ENCODE measurements around the gene CAMK1. TPM values are rescaled to one million over a fixed set of nuclear protein-coding genes. Genes with fewer than 3 reads are reported as not detected.

The CAMK1 gene
- total and polyA plus RNA-seq, 4 donors, result 13.8 to 20.1 (median 16.7) TPM

GRCh38 chr3:9810433-9810770, 40.7 kb upstream of the CAMK1 start:
- no peaks in the 10 kb centered on the region for H3K9me3 ChIP-seq (ENCODE audit: control insufficient read depth in 4 of 4, low read length in 3 of 4)
- peaks cover 0 to 13% (median 7%) of the 10 kb centered on the region in 4 donors for H3K4me1 ChIP-seq (ENCODE audit: control insufficient read depth in 4 of 4, insufficient read depth in 4 of 4, low read length in 3 of 4)
- peak overlapping the region in 1 of 2 donors; percentile 53 for H3K9ac ChIP-seq (ENCODE audit: low read depth in 1 of 2, low read length in 2 of 2)
- peaks cover 8 to 17% (median 14%) of the 10 kb centered on the region in 4 donors for H3K36me3 ChIP-seq (ENCODE audit: control insufficient read depth in 4 of 4, insufficient read depth in 3 of 4, low read depth in 1 of 4, low read length in 3 of 4)
- H3K27ac ChIP-seq (ENCODE audit: low read depth in 1 of 2, low read length in 2 of 2), result peak overlapping the region; percentile 80 to 82
- TF ChIP-seq CTCF (IDR thresholded peaks at IDR 0.05; ENCODE audit: low read depth, low read length, missing input control) (no peak), FOXA2 (IDR thresholded peaks at IDR 0.05) (no peak), SP1 (IDR thresholded peaks at IDR 0.05) (no peak), NR2F2 (IDR thresholded peaks at IDR 0.05) (no peak)
- H3K27me3 ChIP-seq (ENCODE audit: control insufficient read depth in 4 of 4, insufficient read depth in 4 of 4, low read length in 3 of 4), result no peaks in the 10 kb centered on the region
- no peak for DNase-seq (ENCODE audit: low spot score)
- WGBS, result 29% methylated on average over 18 of the region's 18 CpGs
- H3K4me3 ChIP-seq (ENCODE audit: low read depth in 1 of 3, low read length in 3 of 3), result peak overlapping the region in 2 of 3 donors; percentile 72 to 74

GRCh38 chr3:9809615-9810432, 40.1 kb upstream of the CAMK1 start, which contains the start of gene TTLL3:
Gene TTLL3 (plus strand): TSS chr3:9810262. CDS start chr3:9810662, 400 bp downstream.
- peak within 1 kb of the TSS; percentile 49 to 74 (median 72) for H3K4me3 ChIP-seq (ENCODE audit: low read depth in 1 of 3, low read length in 3 of 3)
- H3K27ac ChIP-seq (ENCODE audit: low read depth in 1 of 2, low read length in 2 of 2), result peak within 1 kb of the TSS; percentile 80 to 82
- no peaks in the 10 kb centered on the region for H3K9me3 ChIP-seq (ENCODE audit: control insufficient read depth in 4 of 4, low read length in 3 of 4)
- no peak for TF ChIP-seq TAF1 (conservative IDR thresholded peaks at IDR 0.05)
- no peaks in the 10 kb centered on the region for H3K27me3 ChIP-seq (ENCODE audit: control insufficient read depth in 4 of 4, insufficient read depth in 4 of 4, low read length in 3 of 4)
- H3K9ac ChIP-seq (ENCODE audit: low read depth in 1 of 2, low read length in 2 of 2), result peak within 1 kb of the TSS; percentile 19 to 53
- WGBS, result 3% methylated on average over 76 of the region's 76 CpGs
- peaks cover 8 to 22% (median 19%) of the 10 kb centered on the region in 4 donors for H3K36me3 ChIP-seq (ENCODE audit: control insufficient read depth in 4 of 4, insufficient read depth in 3 of 4, low read depth in 1 of 4, low read length in 3 of 4)
- peaks cover 0 to 13% (median 7%) of the 10 kb centered on the region in 4 donors for H3K4me1 ChIP-seq (ENCODE audit: control insufficient read depth in 4 of 4, insufficient read depth in 4 of 4, low read length in 3 of 4)
- peak; percentile 55 for DNase-seq (ENCODE audit: low spot score)

GRCh38 chr3:9809239-9809614, 39.5 kb upstream of the CAMK1 start:
- no peaks in the 10 kb centered on the region for H3K27me3 ChIP-seq (ENCODE audit: control insufficient read depth in 4 of 4, insufficient read depth in 4 of 4, low read length in 3 of 4)
- WGBS, result 87% methylated on average over 4 of the region's 4 CpGs

More at GRCh38 chr3:9809239-9809614, 39.5 kb upstream of the CAMK1 start:
- Histone ChIP-seq H3K9ac (ENCODE audit: low read depth in 1 of 2, low read length in 2 of 2) (no peak overlapping the region), H3K36me3 (ENCODE audit: control insufficient read depth in 4 of 4, insufficient read depth in 3 of 4, low read depth in 1 of 4, low read length in 3 of 4) (peaks cover 8 to 28% (median 25%) of the 10 kb centered on the region in 4 donors), H3K4me1 (ENCODE audit: control insufficient read depth in 4 of 4, insufficient read depth in 4 of 4, low read length in 3 of 4) (peaks cover 0 to 13% (median 7%) of the 10 kb centered on the region in 4 donors), H3K9me3 (ENCODE audit: control insufficient read depth in 4 of 4, low read length in 3 of 4) (no peaks in the 10 kb centered on the region), H3K27ac (ENCODE audit: low read depth in 1 of 2, low read length in 2 of 2) (peak overlapping the region; percentile 80 to 82), H3K4me3 (ENCODE audit: low read depth in 1 of 3, low read length in 3 of 3) (peak overlapping the region in 2 of 3 donors; percentile 72 to 74)
- TF ChIP-seq, protein P1, sequence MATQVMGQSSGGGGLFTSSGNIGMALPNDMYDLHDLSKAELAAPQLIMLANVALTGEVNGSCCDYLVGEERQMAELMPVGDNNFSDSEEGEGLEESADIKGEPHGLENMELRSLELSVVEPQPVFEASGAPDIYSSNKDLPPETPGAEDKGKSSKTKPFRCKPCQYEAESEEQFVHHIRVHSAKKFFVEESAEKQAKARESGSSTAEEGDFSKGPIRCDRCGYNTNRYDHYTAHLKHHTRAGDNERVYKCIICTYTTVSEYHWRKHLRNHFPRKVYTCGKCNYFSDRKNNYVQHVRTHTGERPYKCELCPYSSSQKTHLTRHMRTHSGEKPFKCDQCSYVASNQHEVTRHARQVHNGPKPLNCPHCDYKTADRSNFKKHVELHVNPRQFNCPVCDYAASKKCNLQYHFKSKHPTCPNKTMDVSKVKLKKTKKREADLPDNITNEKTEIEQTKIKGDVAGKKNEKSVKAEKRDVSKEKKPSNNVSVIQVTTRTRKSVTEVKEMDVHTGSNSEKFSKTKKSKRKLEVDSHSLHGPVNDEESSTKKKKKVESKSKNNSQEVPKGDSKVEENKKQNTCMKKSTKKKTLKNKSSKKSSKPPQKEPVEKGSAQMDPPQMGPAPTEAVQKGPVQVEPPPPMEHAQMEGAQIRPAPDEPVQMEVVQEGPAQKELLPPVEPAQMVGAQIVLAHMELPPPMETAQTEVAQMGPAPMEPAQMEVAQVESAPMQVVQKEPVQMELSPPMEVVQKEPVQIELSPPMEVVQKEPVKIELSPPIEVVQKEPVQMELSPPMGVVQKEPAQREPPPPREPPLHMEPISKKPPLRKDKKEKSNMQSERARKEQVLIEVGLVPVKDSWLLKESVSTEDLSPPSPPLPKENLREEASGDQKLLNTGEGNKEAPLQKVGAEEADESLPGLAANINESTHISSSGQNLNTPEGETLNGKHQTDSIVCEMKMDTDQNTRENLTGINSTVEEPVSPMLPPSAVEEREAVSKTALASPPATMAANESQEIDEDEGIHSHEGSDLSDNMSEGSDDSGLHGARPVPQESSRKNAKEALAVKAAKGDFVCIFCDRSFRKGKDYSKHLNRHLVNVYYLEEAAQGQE (IDR thresholded peaks at IDR 0.05), result no peak
- no peak for TF ChIP-seq ZBTB33 (IDR thresholded peaks at IDR 0.05)
- TF ChIP-seq HNF4A (conservative IDR thresholded peaks at IDR 0.05), result no peak
- TF ChIP-seq YY1 (IDR thresholded peaks at IDR 0.05), result no peak
- no peak for DNase-seq (ENCODE audit: low spot score)

Measured in liver (tissue), 9 donors.